B cell (primary cell): Measurements from ENCODE around the gene GBA2. TPM values are rescaled to one million over a fixed set of nuclear protein-coding genes. Genes with fewer than 3 reads are reported as not detected.

ENCODE experiments used
- ATAC-seq: fragments of 200-7000 bp; cut with Tn5 transposase; one replicate; pipeline ENCODE4 v1.10.0; 2021; ENCODE audit warnings: low read depth, mild to moderate bottlenecking, moderate number of reproducible peaks, moderate library complexity
- CTCF ChIA-PET: fragments of 350-600 bp; sonication (Branson Sonifier 250); formaldehyde crosslinking; loops from one replicate; lab custom pipeline; 2021; ENCODE audit warnings: antibody characterized with exemption, inconsistent platforms; lab: Charles Lee
- POLR2A ChIA-PET: fragments of 350-600 bp; sonication (Branson Sonifier 250); formaldehyde crosslinking; loops from one replicate; lab custom pipeline; 2021; ENCODE audit warnings: antibody characterized with exemption; lab: Charles Lee
- DNase-seq: peaks from one replicate; pipeline ENCODE4 v3.0.0; 2013
- H2AFZ ChIP-seq: 2 replicates; pipeline ENCODE4 v1.6.1; 2012; ENCODE audit warnings: mild to moderate bottlenecking, low read depth, low read length; ENCODE audit not compliant: insufficient read depth, poor library complexity, severe bottlenecking
- H3K27ac ChIP-seq, 2 donors: 1 replicate in 1 of 2; 2 replicates in 1 of 2; pipeline ENCODE4 v1.5.1; 2012 to 2013; ENCODE audit warnings: low read length in 2 of 2, mild to moderate bottlenecking in 2 of 2, moderate library complexity in 1 of 2
- H3K27me3 ChIP-seq, 4 experiments: fragments of 200-600 bp in 1 of 4; sonication (generic) in 1 of 4; replicated peaks in 1 of 4; 1 replicate in 2 of 4; 2 replicates in 2 of 4; pipeline versions ENCODE4 v1.6.1 to v1.7.0; 2013 to 2016; ENCODE audit warnings: low read length in 3 of 4, mild to moderate bottlenecking in 2 of 4, mixed read lengths in 1 of 4, moderate library complexity in 1 of 4; ENCODE audit not compliant: insufficient read depth in 4 of 4, control insufficient read depth in 3 of 4; ENCODE audit errors: control extremely low read depth in 1 of 4
- H3K36me3 ChIP-seq, 2 experiments: replicated peaks in 1 of 2; 1 replicate in 1 of 2; 2 replicates in 1 of 2; pipeline versions ENCODE4 v1.6.1 to v1.7.1; 2013; ENCODE audit warnings: low read length in 1 of 2; ENCODE audit not compliant: insufficient read depth in 2 of 2, control insufficient read depth in 1 of 2; ENCODE audit errors: control extremely low read depth in 1 of 2, extremely low read depth in 1 of 2
- H3K4me1 ChIP-seq, 2 donors: fragments of 200-600 bp in 1 of 2; sonication (generic) in 1 of 2; 1 replicate in 1 of 2; 2 replicates in 1 of 2; pipeline versions ENCODE4 v1.5.1 to v1.6.1; 2013 to 2017; ENCODE audit warnings: low read length in 2 of 2; ENCODE audit not compliant: control insufficient read depth in 2 of 2, insufficient read depth in 2 of 2
- H3K4me2 ChIP-seq: replicated peaks from 2 replicates; pipeline ENCODE3; 2012; ENCODE audit warnings: mild to moderate bottlenecking, low read depth, low read length; ENCODE audit not compliant: poor library complexity, severe bottlenecking
- H3K4me3 ChIP-seq, 5 experiments: fragments of 200-600 bp in 1 of 5; sonication (generic) in 1 of 5; 1 replicate in 3 of 5; 2 replicates in 2 of 5; pipeline versions ENCODE4 v1.5.1 to v1.7.0; 2011 to 2016; ENCODE audit warnings: low read length in 4 of 5, mild to moderate bottlenecking in 4 of 5, low read depth in 2 of 5, control low read depth in 1 of 5, moderate library complexity in 1 of 5; ENCODE audit not compliant: insufficient read depth in 1 of 5; ENCODE audit errors: control extremely low read depth in 1 of 5, extremely low read depth in 1 of 5
- H3K79me2 ChIP-seq: fragments of 200-600 bp; sonication (generic); one replicate; pipeline ENCODE4 v1.6.0; 2016; ENCODE audit warnings: low read length; ENCODE audit not compliant: control insufficient read depth, insufficient read depth
- H3K9ac ChIP-seq: fragments of 200-600 bp; sonication (generic); 2 replicates; pipeline ENCODE4 v1.6.1; 2017; ENCODE audit warnings: mild to moderate bottlenecking, low read length, moderate library complexity
- H3K9me3 ChIP-seq, 3 donors: one replicate each; pipeline versions ENCODE4 v1.6.1 to v1.7.1; 2013; ENCODE audit warnings: low read length in 2 of 3; ENCODE audit not compliant: control insufficient read depth in 2 of 3, insufficient read depth in 1 of 3; ENCODE audit errors: control extremely low read depth in 1 of 3
- H4K20me1 ChIP-seq: 2 replicates; pipeline ENCODE4 v1.6.0; 2012; ENCODE audit warnings: mild to moderate bottlenecking, low read length; ENCODE audit not compliant: insufficient read depth, control insufficient read depth, poor library complexity, severe bottlenecking
- H3K27ac Mint-ChIP-seq: one replicate; pipeline ENCODE4 v1.8.0; 2021; ENCODE audit warnings: mixed read lengths
- H3K27me3 Mint-ChIP-seq: one replicate; pipeline ENCODE4 v1.8.0; 2021; ENCODE audit warnings: mixed read lengths
- H3K4me1 Mint-ChIP-seq: one replicate; pipeline ENCODE4 v1.8.0; 2021; ENCODE audit warnings: mixed read lengths
- H3K4me3 Mint-ChIP-seq: one replicate; pipeline ENCODE4 v1.8.0; 2021; ENCODE audit warnings: mixed read lengths
- H3K9me3 Mint-ChIP-seq: one replicate; pipeline ENCODE4 v1.8.0; 2022; ENCODE audit warnings: mixed read lengths; ENCODE audit not compliant: insufficient read depth
- CTCF ChIP-seq: fragments of 200-600 bp; IDR thresholded peaks from one replicate; pipeline ENCODE4 v1.8.0; 2022; ENCODE audit warnings: antibody characterized with exemption, mild to moderate bottlenecking
- EZH2 ChIP-seq: IDR thresholded peaks from 2 replicates; pipeline ENCODE4 v1.6.1; 2012; ENCODE audit warnings: borderline replicate concordance, low read depth, mild to moderate bottlenecking, moderate library complexity, low read length; ENCODE audit not compliant: insufficient read depth, poor library complexity, severe bottlenecking
- WGBS: methylation state at CpG from one replicate; pipeline ENCODE4 v1.1.5; 2013; ENCODE audit warnings: missing lambda C conversion rate; ENCODE audit not compliant: insufficient coverage; 5-methylcytosine and 5-hydroxymethylcytosine counted together
- intact Hi-C: fragments of 100-400 bp; cut with micrococcal nuclease; formaldehyde crosslinking; loops from one replicate; pipeline ENCODE4 v1.10.0; 2022
- polyA plus RNA-seq: library from polyadenylated mRNA; depleted of rRNA; stranded (reverse); fragments of >200 nt; gene quantifications from 2 replicates; pipeline ENCODE4 v1.2.3, GENCODE V29; 2012
- total RNA-seq, 2 donors: library from RNA; stranded (reverse); fragments of 120-200 nt in 1 of 2; gene quantifications; 1 replicate in 1 of 2; 2 replicates in 1 of 2; pipeline versions ENCODE4 v1.2.3 to v1.2.4, GENCODE V29; 2013 to 2022

The GBA2 gene
- total and polyA plus RNA-seq, 2 donors (not counting 1 experiment from before 2014, with no cell fraction given), result 114 to 137 TPM

GRCh38 chr9:35706951-35707350 is 42.1 kb downstream of the GBA2 start:
- Mint-ChIP-seq H3K27me3 (no peaks in the 10 kb centered on the region), H3K4me1 (no peaks in the 10 kb centered on the region), H3K4me3 (no peak overlapping the region), H3K27ac (no peak overlapping the region), H3K9me3 (no peaks in the 10 kb centered on the region)
- Histone ChIP-seq H3K9ac (no peak overlapping the region), H2AFZ (no peak overlapping the region), H3K4me1 (no peaks in the 10 kb centered on the region), H3K79me2 (peaks cover 21% of the 10 kb centered on the region), H3K27me3 (no peaks in the 10 kb centered on the region), H3K27ac (no peak overlapping the region), H3K4me2 (no peak overlapping the region), H3K9me3 (no peaks in the 10 kb centered on the region), H3K4me3 (no peak overlapping the region), H3K36me3 (peaks cover 3 to 90% of the 10 kb centered on the region in 2 experiments), H4K20me1 (peaks cover 18% of the 10 kb centered on the region)
- no peak for TF ChIP-seq EZH2
- TF ChIP-seq CTCF, result no peak
- WGBS, result over 99% methylated on average over 10 of the region's 10 CpGs
- ATAC-seq (no peak), DNase-seq (no peak)
- intact Hi-C loops, result no loop called here
- ChIA-PET POLR2A (no interaction called here), CTCF (interaction anchor here (1.5 to 20.4 kb wide), 2 partner anchors 12 to 26 kb away, joined by 4 to 195 read pairs; partner anchors contain the start of genes CREB3 and TPM2)

- ATAC-seq (no peak), DNase-seq (no peak)
- no peak overlapping the region for H3K4me2 ChIP-seq
- CTCF ChIA-PET, result interaction anchor here (0.8 to 20.4 kb wide), 3 partner anchors 11 to 1072 kb away, joined by 3 to 195 read pairs (median 4); partner anchors contain the start of genes CREB3 and TPM2
- Mint-ChIP-seq H3K27ac (no peak overlapping the region), H3K4me1 (no peaks in the 10 kb centered on the region), H3K27me3 (no peaks in the 10 kb centered on the region), H3K4me3 (no peak overlapping the region), H3K9me3 (no peaks in the 10 kb centered on the region)
- 100% methylated on average over 4 of the region's 7 CpGs for WGBS
- no peak overlapping the region for H3K27ac ChIP-seq
- no peaks in the 10 kb centered on the region for H3K27me3 ChIP-seq
- no peak for TF ChIP-seq CTCF
- TF ChIP-seq EZH2, result no peak
- intact Hi-C loops, result no loop called here
- peaks cover 18% of the 10 kb centered on the region for H4K20me1 ChIP-seq
- H3K4me3 ChIP-seq, result no peak overlapping the region
- H3K79me2 ChIP-seq, result peaks cover 13% of the 10 kb centered on the region
- no peak overlapping the region for H3K9ac ChIP-seq
- H3K36me3 ChIP-seq, result peaks cover 4 to 90% of the 10 kb centered on the region in 2 experiments
- POLR2A ChIA-PET, result no interaction called here
- H2AFZ ChIP-seq, result no peak overlapping the region
- H3K9me3 ChIP-seq, result no peaks in the 10 kb centered on the region
- H3K4me1 ChIP-seq, result no peaks in the 10 kb centered on the region
These were observed 43.1 kb downstream of the GBA2 start for GRCh38 chr9:35705836-35706430.
